ENCODE data around the gene VAT1L. TPM values are rescaled to one million over a fixed set of nuclear protein-coding genes. Genes with fewer than 3 reads are reported as not detected.

Gene VAT1L
- total and polyA plus RNA-seq, 2 donors (not counting 1 experiment from before 2014, with no cell fraction given): not detected

GRCh38 chr16:77785373-77785764, 3.0 kb upstream of the VAT1L start:
- ChIA-PET CTCF (no interaction called here), POLR2A (no interaction called here)
- H3K9ac ChIP-seq (ENCODE audit: low read length): no peak overlapping the region
- H2AFZ ChIP-seq (ENCODE audit: insufficient read depth, low read depth, low read length, poor library complexity, severe bottlenecking): no peak overlapping the region
- no peaks in the 10 kb centered on the region for H3K36me3 ChIP-seq (replicated peaks in 1 of 2; ENCODE audit: control extremely low read depth in 1 of 2, control insufficient read depth in 1 of 2, extremely low read depth in 1 of 2, insufficient read depth in 2 of 2, low read length in 1 of 2)
- H3K9me3 ChIP-seq (ENCODE audit: control extremely low read depth in 1 of 3, control insufficient read depth in 2 of 3, insufficient read depth in 1 of 3, low read length in 2 of 3): peaks cover 0 to 4% (median 0%) of the 10 kb centered on the region in 3 donors
- intact Hi-C loops (cut with micrococcal nuclease): no loop called here
- Mint-ChIP-seq H3K4me1 (peaks cover 20% of the 10 kb centered on the region), H3K9me3 (ENCODE audit: insufficient read depth) (no peaks in the 10 kb centered on the region), H3K27me3 (peaks cover 43% of the 10 kb centered on the region), H3K4me3 (no peak overlapping the region), H3K27ac (no peak overlapping the region)
- H3K4me1 ChIP-seq (ENCODE audit: control insufficient read depth in 2 of 2, insufficient read depth in 2 of 2, low read length in 2 of 2): peaks cover 19 to 25% of the 10 kb centered on the region in 2 donors
- WGBS (ENCODE audit: insufficient coverage): no CpG with 5 or more reads among the region's 2 CpGs
- H3K4me3 ChIP-seq (ENCODE audit: control extremely low read depth in 1 of 5, extremely low read depth in 1 of 5, insufficient read depth in 1 of 5, low read depth in 2 of 5, low read length in 4 of 5): no peak overlapping the region
- peak; percentile 1 for TF ChIP-seq CTCF (IDR thresholded peaks at IDR 0.05)
- TF ChIP-seq EZH2 (IDR thresholded peaks at IDR 0.05; ENCODE audit: borderline replicate concordance, insufficient read depth, low read depth, low read length, poor library complexity, severe bottlenecking): no peak
- peaks cover 0 to 42% (median 26%) of the 10 kb centered on the region in 4 experiments for H3K27me3 ChIP-seq (replicated peaks in 1 of 4; ENCODE audit: control extremely low read depth in 1 of 4, control insufficient read depth in 3 of 4, insufficient read depth in 4 of 4, low read length in 3 of 4)
- H3K27ac ChIP-seq (ENCODE audit: low read length in 2 of 2): no peak overlapping the region
- no peak for DNase-seq
- no peaks in the 10 kb centered on the region for H3K79me2 ChIP-seq (ENCODE audit: control insufficient read depth, insufficient read depth, low read length)
- no peak overlapping the region for H3K4me2 ChIP-seq (replicated peaks; ENCODE audit: low read depth, low read length, poor library complexity, severe bottlenecking)
- no peak for ATAC-seq (ENCODE audit: low read depth)
- no peaks in the 10 kb centered on the region for H4K20me1 ChIP-seq (ENCODE audit: control insufficient read depth, insufficient read depth, low read length, poor library complexity, severe bottlenecking)

DNA sequence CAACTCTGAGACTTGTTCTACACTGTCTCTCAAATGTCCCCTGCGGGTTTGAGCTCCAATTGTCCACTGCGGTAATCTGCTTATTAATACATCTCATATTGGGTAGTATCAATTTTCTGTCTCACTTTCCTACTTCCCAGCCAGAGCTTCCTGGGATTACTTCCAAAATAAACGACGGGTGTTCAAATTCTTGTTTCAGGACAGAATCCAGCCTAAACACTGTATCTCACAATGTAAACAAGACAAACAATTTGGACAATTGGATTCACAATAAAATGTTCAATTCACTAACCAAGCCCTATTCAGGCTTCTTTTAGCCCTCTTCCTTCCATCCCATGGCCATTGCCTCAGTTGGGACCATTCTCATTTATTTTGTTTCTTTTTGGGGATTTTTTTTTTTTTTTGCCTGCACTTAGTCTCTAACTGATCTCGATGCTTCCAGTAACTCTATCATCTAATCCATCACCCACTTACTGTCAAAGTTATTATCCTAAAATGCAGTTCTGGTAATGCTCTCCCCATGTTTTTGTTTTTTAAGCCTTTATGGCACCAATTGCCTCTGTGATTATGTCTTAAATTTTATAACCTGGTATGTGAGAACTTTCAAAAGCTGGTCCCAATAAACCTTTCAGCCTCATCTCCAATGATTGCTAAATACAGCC, 2.0 kb upstream of the VAT1L start:
- H3K9me3 ChIP-seq (ENCODE audit: control extremely low read depth in 1 of 3, control insufficient read depth in 2 of 3, insufficient read depth in 1 of 3, low read length in 2 of 3): peaks cover 0 to 4% (median 0%) of the 10 kb centered on the region in 3 donors
- WGBS (ENCODE audit: insufficient coverage): 90% methylated on average over 4 of the region's 5 CpGs
- no peak for ATAC-seq (ENCODE audit: low read depth)
- H3K27ac Mint-ChIP-seq: no peak overlapping the region
- no peak overlapping the region for H3K9ac ChIP-seq (ENCODE audit: low read length)
- no peaks in the 10 kb centered on the region for H4K20me1 ChIP-seq (ENCODE audit: control insufficient read depth, insufficient read depth, low read length, poor library complexity, severe bottlenecking)
- H3K4me1 Mint-ChIP-seq: peaks cover 21% of the 10 kb centered on the region
- no peak overlapping the region for H2AFZ ChIP-seq (ENCODE audit: insufficient read depth, low read depth, low read length, poor library complexity, severe bottlenecking)
- no peak overlapping the region for H3K27ac ChIP-seq (ENCODE audit: low read length in 2 of 2)
- peaks cover 19 to 25% of the 10 kb centered on the region in 2 donors for H3K4me1 ChIP-seq (ENCODE audit: control insufficient read depth in 2 of 2, insufficient read depth in 2 of 2, low read length in 2 of 2)
- POLR2A ChIA-PET: no interaction called here
- intact Hi-C loops (cut with micrococcal nuclease): no loop called here
- TF ChIP-seq EZH2 (IDR thresholded peaks at IDR 0.05; ENCODE audit: borderline replicate concordance, insufficient read depth, low read depth, low read length, poor library complexity, severe bottlenecking): no peak
- TF ChIP-seq CTCF (IDR thresholded peaks at IDR 0.05): no peak
- no peak for DNase-seq
- no peaks in the 10 kb centered on the region for H3K36me3 ChIP-seq (replicated peaks in 1 of 2; ENCODE audit: control extremely low read depth in 1 of 2, control insufficient read depth in 1 of 2, extremely low read depth in 1 of 2, insufficient read depth in 2 of 2, low read length in 1 of 2)
- H3K27me3 Mint-ChIP-seq: peaks cover 53% of the 10 kb centered on the region
- no peak overlapping the region for H3K4me3 ChIP-seq (ENCODE audit: control extremely low read depth in 1 of 5, extremely low read depth in 1 of 5, insufficient read depth in 1 of 5, low read depth in 2 of 5, low read length in 4 of 5)
- H3K4me3 Mint-ChIP-seq: no peak overlapping the region
- peaks cover 0 to 42% (median 31%) of the 10 kb centered on the region in 4 experiments for H3K27me3 ChIP-seq (replicated peaks in 1 of 4; ENCODE audit: control extremely low read depth in 1 of 4, control insufficient read depth in 3 of 4, insufficient read depth in 4 of 4, low read length in 3 of 4)
- H3K9me3 Mint-ChIP-seq (ENCODE audit: insufficient read depth): no peaks in the 10 kb centered on the region
- no peaks in the 10 kb centered on the region for H3K79me2 ChIP-seq (ENCODE audit: control insufficient read depth, insufficient read depth, low read length)
- H3K4me2 ChIP-seq (replicated peaks; ENCODE audit: low read depth, low read length, poor library complexity, severe bottlenecking): no peak overlapping the region
- CTCF ChIA-PET: no interaction called here

Data from B cell (primary cell).